GM18507 (cell line): ENCODE results near the gene RECQL.
A peak's percentile ranks its signal among the peaks of the same experiment; 100 is the strongest.

Source experiments
- DNase-seq: peaks from one replicate; pipeline ENCODE4 v3.0.0; 2011; ENCODE audit warnings: low read depth; ENCODE audit not compliant: insufficient read length; ENCODE audit errors: extremely low spot score
- FAIRE-seq: peaks from 2 replicates; lab custom pipeline; 2011; peaks lifted over from hg19 to GRCh38; lab: Jason Lieb, UNC

The RECQL gene

DNA sequence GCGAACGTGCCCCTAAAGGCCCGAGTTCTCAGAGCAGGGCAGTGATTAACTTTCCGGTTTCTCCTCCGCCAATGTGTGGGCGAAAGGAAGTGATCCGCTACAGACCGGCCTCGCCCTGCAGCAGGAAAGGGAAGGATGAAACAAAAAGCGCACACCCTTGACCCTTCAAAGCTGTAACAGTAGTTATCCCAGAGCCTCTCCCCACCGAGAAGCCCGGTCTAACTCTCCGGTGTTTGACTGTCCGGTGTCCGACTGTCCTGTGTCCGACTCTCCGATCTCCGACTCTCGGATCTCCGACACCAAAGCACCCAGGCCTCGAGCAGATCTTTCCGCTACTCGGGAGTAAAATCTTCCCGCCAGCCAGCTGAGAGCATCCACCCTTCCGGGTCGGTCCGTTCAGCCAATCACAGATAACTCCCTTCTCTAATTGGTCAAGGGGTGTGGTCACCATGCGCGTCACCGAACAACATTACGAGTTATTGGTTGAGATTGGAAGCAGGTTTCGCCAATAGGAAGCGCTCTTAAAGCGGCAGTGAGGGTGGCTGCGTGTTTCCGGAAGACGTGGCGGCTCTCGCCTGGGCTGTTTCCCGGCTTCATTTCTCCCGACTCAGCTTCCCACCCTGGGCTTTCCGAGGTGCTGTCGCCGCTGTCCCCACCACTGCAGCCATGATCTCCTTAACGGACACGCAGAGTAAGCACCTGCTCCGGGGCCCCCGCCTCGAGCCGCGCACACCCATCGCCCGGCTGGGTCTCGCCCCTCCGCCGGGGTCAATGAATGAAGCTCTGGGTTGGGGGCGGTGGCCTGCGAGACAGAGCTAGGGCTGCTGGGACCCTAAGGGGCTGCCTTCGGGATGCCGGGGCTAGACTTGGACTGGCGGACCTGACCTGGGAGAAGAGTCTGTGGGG, at the start of gene RECQL, which contains the start of gene GOLT1B:
Gene RECQL, minus strand, starts transcription at position 378 of the 906 bp plus-strand sequence. CDS start 2,065 bp downstream, outside the sequence.
Gene GOLT1B, plus strand, starts transcription at position 532 of the 906 bp plus-strand sequence. Its CDS starts 135 bp downstream, at position 667.
- DNase-seq (peak; percentile 81), FAIRE-seq (peak; percentile 99)

- FAIRE-seq (no peak), DNase-seq (no peak)
Measured at GRCh38 chr12:21547437-21547836, 46.0 kb upstream of the RECQL start.

DNA sequence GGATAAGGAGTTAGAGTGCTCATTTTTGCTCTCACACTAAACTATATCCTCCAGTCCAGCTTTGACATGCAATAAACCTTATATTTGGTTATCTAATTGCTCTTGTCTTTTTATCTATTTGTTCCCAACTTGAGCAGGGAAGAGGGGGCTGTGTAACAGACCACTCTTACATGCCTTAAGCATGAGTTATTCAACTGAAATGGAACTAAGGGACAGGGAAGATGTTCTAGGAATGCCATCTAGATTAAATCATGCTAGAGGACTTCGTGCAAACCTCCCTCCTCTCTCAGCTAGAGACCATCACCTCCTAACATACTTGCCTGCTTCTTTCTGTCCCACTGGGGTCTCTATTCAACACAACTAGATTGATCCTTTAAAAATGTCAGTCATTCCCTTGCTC, 45.3 kb upstream of the RECQL start:
- no peak for DNase-seq
- FAIRE-seq, result no peak

DNA sequence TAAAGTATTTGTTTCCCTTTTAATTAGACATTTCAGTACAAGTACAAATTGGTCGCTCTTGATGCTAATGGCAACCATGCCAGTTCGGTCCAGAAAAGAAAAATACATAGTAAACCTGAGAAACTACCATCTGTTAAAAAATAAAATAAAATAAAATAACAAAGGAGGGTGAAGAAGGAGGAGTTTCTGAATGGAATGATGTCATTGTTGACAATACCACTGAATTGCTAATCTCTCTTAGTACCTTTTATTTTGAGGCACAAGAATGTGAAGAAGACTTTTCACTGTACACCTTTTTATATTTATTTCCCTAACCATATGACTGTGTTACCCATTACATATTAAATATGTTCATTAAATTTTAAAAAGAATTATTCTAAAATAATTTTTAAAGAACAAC, 44.1 kb upstream of the RECQL start:
- no peak for FAIRE-seq

GRCh38 chr12:21543151-21543550, 41.7 kb upstream of the RECQL start:
- DNase-seq, result no peak
- no peak for FAIRE-seq

More for the DNA sequence above, 44.1 kb upstream of the RECQL start:
- DNase-seq, result no peak

DNA sequence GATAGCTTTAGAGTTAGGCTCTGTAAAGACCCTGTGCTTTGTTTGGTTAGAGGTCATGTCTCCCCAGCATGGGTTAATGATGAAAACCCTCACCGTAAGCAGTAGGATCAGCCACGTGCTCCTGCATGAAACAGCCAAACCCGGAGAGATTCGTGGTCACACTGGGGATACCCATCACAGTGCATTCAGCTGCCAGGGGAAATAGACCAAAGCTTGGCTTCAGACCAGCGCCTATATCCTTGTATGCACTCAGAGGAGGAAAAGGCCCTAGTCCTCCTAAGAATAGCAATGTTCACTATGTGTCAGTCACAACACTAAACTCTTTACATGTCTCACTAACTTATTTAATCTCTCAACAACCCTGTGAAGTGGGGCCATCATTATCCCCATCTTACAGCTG, 41.0 kb upstream of the RECQL start:
- no peak for DNase-seq
- no peak for FAIRE-seq

DNA sequence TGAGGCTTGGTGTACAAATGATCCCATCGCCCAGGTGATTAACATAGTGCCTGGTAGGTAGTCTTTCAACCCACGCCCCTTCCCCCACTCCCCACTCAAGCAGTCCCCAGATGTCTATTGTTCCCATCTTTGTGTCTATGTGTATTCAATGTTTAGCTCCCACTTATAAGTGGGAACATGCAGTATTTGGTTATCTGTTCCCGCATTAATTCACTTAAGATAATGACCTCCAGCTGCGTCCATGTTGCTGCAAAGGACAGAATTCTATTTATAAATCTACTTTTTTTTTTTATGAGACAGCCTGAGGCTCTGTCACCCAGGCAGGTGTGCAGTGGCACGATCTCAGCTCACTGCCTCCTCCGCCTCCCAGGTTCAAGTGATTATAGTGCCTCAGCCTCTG, 40.3 kb upstream of the RECQL start:
- no peak for DNase-seq
- no peak for FAIRE-seq

DNA sequence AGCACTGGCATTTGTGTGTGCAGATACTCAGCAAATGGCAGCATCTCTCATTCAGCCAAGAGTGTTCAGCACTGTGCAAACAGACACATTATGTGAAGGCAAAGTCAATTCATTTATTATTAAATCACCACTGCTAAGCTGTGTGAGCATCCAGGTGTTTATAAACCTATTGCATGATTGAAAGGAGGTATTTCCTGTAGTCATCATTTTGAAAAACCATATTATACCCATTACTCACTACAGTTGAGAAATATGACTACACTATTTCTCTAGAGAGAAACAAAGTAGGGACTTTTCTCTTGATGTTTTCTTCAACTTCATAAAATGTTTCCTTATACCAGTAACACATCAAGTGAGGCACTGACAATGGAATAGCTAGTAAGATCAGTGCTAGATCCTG, 38.4 kb upstream of the RECQL start:
- FAIRE-seq (no peak), DNase-seq (no peak)

- FAIRE-seq, result no peak
- DNase-seq, result no peak
Measured at GRCh38 chr12:21538061-21538653, 36.7 kb upstream of the RECQL start.

DNA sequence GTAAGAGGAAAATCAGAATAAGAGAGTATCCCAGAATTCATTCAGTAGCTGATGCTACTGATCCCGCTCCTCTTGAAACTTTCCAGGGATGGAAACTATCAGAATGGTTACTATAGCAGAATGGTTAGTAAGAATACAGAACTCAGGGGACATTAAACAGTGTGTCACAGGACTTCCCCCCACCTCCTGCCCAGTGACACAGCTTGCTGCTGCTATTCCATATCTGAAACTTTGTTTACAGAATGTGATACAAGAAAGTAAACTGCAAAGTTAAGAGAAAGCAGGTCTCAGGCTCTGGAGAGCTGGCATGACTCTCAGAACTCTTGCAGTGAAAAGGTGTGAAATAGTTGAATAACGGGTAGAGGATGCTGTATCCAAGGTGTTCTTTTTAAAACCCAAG, 28.0 kb upstream of the RECQL start:
- DNase-seq (no peak), FAIRE-seq (no peak)

- DNase-seq, result no peak
- FAIRE-seq, result no peak
Measured at GRCh38 chr12:21528953-21529352, 27.5 kb upstream of the RECQL start.

- peak; percentile 44 for DNase-seq
- FAIRE-seq, result peak; percentile 80
Measured at GRCh38 chr12:21527451-21528180, 26.2 kb upstream of the RECQL start.

GRCh38 chr12:21526721-21527345, 25.4 kb upstream of the RECQL start:
- no peak for FAIRE-seq
- no peak for DNase-seq

- no peak for DNase-seq
Measured at GRCh38 chr12:21526053-21526452, 24.6 kb upstream of the RECQL start, which contains the start of gene SPX. Gene SPX, plus strand, starts transcription at chr12:21526296. Its CDS starts 177 bp downstream, at chr12:21526473.

GRCh38 chr12:21523148-21523547, 21.7 kb upstream of the RECQL start:
- DNase-seq (no peak), FAIRE-seq (no peak)

More at GRCh38 chr12:21526053-21526452, 24.6 kb upstream of the RECQL start, which contains the start of gene SPX:
- FAIRE-seq, result no peak

DNA sequence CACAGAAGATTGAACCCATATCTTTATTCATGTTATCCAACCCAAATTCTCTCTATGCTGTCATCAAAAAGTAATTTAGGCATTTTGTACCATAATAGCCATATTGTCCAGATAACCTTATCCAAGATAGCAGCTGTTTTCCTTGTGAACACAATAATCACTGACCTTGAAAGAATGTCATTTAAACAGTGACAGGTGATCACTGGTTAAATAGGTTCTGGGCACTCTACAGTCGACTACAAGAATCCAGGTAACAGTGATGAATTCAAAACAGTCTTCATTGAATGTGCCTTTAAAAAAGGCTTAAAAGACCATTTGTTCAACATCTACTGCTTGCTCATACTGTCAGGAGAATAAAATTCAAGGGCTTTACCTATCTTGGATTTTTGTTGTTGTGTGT, 20.1 kb upstream of the RECQL start:
- FAIRE-seq (no peak), DNase-seq (no peak)

- FAIRE-seq, result no peak
- no peak for DNase-seq
Measured at GRCh38 chr12:21518451-21518850, 17.0 kb upstream of the RECQL start.

DNA sequence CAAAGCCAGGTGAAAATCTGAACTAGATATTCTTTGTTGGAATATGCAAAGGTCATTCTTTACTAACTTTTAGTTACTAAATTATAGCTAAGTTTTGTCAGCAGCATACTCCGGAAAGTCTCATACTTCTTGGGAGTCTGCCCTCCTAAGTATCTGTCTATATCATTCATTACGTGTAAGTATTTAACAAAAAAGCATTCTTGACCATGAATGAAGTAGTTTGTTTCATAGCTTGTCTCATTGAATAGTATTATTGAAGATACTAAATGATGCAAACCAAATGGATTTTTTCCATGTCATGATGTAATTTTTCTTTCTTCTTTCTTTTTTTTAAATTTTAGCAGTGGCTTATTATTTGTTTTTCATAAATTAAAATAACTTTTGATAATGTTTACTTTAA, 14.8 kb upstream of the RECQL start:
- no peak for FAIRE-seq
- DNase-seq, result no peak

DNA sequence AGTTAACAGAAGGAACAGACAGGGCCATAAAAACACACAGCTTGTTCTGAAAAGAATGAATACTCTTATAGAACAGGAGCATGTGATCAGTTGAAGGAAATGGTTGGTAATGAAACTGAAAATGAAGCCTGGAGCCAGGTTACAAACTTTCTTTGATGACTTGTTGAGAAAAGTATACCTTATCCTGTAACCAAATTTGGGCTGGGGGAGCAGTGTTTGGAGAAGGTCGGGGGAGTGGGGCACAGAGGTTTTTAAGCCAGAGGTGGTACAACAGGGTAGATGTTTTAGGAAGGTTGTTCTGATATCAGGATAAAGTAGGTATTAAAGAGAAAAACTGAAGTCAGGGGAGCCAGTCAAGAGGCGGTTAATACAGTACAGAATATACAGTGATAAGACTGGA, 8.3 kb upstream of the RECQL start:
- peak; percentile 73 for FAIRE-seq
- DNase-seq, result no peak

GRCh38 chr12:21507849-21508248, 6.4 kb upstream of the RECQL start:
- no peak for FAIRE-seq

More at GRCh38 chr12:21507849-21508248, 6.4 kb upstream of the RECQL start:
- DNase-seq, result no peak
